ENCODE measurements around the gene F12.

DNA sequence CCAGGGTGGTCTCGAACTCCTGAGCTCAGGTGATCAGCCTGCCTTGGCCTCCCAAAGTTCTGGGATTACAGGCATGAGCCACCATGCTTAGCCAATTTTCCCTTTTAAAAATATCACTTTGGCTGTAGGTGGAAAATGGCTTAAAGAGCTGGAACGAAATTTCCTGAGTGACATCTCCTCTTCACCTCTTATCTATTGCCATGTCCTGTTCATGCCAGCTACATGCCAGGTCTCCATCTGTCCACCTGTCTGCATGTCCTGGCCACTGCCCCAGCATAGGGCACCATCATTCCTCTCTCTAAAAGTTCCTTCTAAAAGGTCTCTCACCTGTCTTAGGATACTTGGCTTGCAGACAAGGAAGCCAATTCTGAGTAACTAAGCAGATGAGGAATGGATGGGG lies 14.3 kb upstream of the F12 start:
- TF ChIP-seq EZH2 (IDR thresholded peaks at IDR 0.05; ENCODE audit: low read length, missing control alignments), result no peak
- TF ChIP-seq, protein P1, sequence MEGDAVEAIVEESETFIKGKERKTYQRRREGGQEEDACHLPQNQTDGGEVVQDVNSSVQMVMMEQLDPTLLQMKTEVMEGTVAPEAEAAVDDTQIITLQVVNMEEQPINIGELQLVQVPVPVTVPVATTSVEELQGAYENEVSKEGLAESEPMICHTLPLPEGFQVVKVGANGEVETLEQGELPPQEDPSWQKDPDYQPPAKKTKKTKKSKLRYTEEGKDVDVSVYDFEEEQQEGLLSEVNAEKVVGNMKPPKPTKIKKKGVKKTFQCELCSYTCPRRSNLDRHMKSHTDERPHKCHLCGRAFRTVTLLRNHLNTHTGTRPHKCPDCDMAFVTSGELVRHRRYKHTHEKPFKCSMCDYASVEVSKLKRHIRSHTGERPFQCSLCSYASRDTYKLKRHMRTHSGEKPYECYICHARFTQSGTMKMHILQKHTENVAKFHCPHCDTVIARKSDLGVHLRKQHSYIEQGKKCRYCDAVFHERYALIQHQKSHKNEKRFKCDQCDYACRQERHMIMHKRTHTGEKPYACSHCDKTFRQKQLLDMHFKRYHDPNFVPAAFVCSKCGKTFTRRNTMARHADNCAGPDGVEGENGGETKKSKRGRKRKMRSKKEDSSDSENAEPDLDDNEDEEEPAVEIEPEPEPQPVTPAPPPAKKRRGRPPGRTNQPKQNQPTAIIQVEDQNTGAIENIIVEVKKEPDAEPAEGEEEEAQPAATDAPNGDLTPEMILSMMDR (conservative IDR thresholded peaks at IDR 0.05 in 1 of 2, IDR thresholded peaks at IDR 0.05 in 1 of 2; ENCODE audit: low read depth in 1 of 2, low read length in 2 of 2), result no peak

Data from fibroblast of lung (primary cell).